Activated CD8-positive, alpha-beta memory T cell treated with anti-CD3 and anti-CD28 coated beads for 48 hours (primary cell): ENCODE results near the gene FXYD6.
"Not testable (repeated sequence)": the region's sequence is repeated elsewhere in the genome, so short reads cannot be mapped to it uniquely, and the experiment has no call there.

Experiments used
- DNase-seq, 3 experiments: peaks; one replicate each; pipeline ENCODE4 v3.0.0-alpha.2; 2020; ENCODE audit warnings: low read depth in 2 of 3, low spot score in 2 of 3

The FXYD6 gene

DNA sequence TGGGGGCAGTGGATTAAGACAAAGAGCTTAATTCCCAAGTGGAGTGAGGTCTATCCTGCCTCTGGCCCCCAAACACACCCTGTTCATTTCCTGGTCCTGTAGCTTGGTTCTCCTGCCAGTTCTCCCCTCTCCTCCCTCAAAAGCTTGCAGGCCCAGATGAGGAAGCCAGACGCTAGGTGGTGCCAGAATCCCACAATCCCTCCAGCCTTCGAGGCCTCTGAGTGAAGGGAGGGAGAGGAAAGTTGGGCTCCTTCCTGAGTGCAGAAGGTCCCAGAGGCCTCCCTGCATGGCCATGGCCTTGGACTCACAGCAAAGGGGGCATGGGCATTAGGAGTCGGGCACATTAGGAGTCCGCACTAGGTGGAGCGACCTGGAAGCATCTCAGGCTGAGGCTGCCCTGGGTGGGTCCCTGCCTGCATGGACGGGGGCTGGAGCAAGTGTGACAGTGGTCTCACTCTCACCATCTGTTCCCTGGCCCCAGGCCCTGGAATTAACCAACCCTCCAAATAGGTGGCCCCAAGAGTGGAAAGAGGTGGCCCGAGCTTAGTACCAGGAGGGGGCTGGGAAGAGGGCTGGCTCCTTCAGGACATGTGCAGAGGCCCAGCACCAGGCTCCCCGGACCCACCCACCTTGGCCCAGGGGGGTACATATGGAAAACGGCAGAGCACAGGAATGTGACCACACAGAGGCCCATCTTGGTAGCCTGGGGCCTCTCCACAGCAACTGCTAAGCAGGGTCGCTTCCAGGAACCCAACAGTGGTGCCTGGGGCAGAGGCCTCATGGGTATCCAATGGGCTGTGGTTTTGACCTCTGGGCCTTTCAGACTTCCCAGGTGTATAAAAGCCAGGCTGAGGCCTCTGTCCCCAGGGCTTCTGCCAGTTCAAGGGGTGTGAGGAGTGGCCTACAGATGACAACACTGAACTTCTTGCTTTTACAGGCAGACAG, 57.1 kb downstream of the FXYD6 start:
- no peak for DNase-seq

DNA sequence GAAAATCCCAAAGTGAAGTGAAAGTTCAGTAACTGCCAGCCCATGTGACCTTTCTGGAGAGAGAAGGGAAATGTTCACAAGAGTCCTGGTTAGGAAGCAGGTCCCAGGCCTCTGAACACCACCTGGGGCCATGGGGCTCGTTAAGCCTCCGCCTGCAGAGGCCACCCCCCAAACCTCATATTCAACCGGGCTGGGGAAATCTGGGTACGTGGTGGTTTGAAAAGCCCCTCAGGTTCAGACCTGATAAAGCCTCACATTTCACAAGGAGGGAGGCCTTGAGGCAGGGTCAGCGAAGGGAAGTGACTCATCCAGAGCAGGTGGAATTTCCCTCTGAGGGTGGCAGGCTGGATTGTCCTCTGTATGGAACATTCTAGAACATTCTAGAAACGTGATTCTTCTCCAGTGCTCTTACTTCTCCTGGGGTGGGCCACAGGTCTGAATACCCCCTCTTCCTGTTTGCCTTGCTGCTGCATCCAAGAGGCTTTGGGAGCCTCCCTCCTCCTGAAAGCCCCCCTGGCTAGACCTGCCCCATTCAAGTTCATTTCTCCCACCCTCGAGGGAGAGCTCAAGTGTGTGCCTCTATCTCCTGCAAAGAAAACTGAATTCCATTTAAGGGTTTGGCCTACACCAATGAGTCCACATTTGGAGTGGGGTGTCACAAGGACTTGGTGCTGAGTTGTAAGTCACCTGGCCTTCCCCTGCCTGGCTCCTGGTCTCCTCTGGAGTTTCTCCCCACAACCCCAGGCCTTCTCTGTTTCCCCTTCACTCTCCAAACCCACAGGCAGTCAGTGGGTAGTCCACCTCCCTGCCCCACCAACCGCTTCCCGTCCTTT, 58.2 kb downstream of the FXYD6 start:
- peak in 2 of 3 experiments; percentile 44 to 53 for DNase-seq

DNA sequence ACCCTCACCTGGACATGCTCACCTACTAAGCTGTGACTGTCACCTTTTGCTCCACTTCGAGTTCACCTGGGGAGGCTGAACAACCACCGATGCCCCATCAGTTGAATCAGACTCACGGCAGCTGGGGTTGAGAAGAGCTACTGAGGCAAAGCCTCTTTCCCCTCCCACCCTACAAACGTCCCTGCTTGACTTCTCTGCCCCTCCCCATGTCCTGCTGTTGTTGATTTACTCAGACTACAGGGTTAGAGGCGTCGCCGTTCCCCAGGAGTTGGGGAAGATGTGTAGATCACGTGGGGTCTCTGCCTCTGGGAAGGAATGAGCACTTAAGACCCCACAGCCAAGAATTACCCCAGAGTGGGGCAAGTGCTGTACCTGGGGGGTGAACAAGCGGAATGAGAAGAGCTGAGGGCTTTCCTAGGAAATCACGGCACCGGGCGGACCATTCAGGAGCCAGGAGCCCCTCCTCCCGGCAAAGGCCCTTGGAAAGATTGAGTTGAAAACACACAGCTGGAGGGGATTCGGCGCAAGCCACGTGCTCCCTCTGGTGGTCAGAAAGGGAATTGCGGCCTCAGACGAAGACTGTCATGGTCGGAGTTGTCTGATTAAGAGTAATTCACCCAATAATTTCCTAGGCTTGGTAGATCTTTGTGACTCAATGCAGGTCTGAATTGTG, 59.0 kb downstream of the FXYD6 start:
- peak; percentile 84 to 94 (median 93) for DNase-seq

- DNase-seq: no peak
Measured at GRCh38 chr11:117816846-117817367, 59.6 kb downstream of the FXYD6 start.

- no peak for DNase-seq
Measured at GRCh38 chr11:117816151-117816741, 60.2 kb downstream of the FXYD6 start.

- DNase-seq: peak in 2 of 3 experiments; percentile 37 to 53
Measured at GRCh38 chr11:117815262-117815803, 61.1 kb downstream of the FXYD6 start.

GRCh38 chr11:117814766-117815261, 61.6 kb downstream of the FXYD6 start:
- peak; percentile 67 to 71 (median 70) for DNase-seq

DNA sequence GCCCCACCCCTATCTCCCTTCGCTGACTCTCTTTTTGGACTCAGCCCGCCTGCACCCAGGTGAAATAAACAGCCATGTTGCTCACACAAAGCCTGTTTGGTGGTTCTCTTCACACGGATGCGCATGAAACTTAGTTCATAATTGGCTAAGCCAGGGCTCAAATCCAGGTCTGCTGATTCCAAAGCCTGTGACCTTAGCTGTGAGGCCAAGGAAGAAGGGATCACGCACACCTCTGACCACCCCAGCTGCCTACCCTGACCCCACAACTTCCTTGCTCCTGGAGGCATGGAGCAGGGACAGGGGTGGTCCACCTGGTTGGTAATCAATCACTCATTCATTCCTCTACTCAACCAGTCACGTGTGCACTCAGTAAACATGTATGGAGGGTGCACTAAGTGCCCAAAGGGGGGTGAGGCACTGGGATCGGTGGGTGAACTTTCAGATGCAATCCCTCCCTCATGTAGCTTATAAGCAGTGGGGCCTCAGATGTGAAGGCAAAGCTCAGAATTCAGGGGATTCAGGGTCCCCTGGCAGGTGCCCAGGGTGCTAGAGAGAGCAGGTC, 62.2 kb downstream of the FXYD6 start:
- DNase-seq: no peak

DNA sequence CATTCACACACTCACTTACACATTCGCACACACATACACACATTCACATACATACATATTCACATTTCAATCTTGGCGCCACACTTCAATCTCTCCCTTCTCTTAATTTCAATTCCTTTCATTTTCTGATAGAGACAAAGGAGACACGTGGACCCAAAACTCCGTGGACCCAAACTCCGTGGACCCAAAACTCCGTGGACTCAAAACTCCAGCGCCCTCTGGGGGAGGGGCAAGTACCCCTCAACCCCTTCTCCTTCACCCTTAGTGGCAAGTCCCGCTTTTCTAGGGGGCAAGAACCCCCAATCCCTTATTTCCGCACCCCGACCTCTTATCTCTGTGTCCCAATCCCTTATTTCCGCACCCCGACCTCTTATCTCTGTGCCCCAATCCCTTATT, 66.4 kb downstream of the FXYD6 start:
- not testable (repeated sequence) for DNase-seq

GRCh38 chr11:117809236-117810055, 67.0 kb downstream of the FXYD6 start:
- DNase-seq: no peak

- no peak for DNase-seq
Measured at GRCh38 chr11:117808784-117809183, 67.7 kb downstream of the FXYD6 start.

DNA sequence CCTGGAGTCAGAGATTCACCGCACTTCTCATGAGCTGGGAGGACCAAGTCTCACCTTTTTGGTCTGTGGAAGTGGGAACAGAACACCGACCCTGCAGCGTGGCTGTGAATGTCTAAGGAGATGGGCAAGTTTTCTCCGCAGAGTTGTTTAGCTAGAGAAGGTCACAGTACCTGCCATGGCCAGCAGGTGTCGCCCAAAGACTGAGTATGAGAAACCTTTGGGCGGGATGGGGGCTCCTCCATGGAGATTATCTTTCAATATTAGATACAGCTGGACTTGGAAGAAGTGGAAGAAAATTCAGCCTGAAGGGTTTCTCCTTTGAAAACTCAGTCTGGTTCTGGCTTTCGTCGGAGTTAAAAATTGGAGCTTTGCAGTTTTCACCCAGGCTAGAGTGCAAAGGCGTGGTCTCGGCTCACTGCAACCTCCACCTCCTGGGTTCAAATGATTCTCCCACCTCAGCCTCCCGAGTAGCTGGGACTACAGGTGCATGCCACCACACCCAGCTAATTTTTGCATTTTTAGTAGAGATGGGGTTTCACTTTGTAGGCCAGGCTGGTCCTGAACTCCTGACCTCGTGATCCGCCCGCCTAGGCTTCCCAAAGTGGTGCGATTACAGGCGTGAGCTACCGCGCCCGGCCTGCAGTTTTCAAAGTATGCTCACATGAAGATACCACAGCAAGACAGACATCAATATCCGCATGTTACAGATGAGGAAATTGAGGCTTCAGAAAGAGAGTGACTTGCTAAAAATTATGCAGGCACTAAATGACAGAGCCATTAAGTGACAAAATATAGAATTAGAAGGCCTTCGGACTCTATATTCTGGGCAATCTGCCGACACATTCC, 68.8 kb downstream of the FXYD6 start:
- DNase-seq: peak in 1 of 3 experiments; percentile 79

- DNase-seq: no peak
Measured at GRCh38 chr11:117806846-117807245, 69.6 kb downstream of the FXYD6 start.

DNA sequence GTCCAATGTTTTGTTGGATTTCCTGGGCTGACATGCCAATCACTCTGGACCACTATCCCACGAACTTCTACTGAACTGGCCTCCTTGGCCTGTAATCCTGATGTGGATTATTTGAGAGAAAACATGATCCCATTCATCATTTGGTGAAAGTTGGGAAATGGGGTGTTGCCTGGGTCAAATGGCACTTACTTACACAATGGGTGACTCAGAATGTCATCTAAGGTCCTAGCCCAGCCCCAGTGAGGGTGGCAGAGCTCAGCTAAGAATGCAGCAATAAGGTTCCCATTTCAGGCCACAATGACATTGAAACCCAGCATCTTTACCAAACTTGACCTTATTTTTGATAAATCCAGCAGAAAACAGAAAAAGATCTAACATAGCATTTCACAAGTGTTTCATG, 71.4 kb downstream of the FXYD6 start:
- no peak for DNase-seq

- DNase-seq: no peak
Measured at GRCh38 chr11:117803896-117804295, 72.6 kb downstream of the FXYD6 start.

- no peak for DNase-seq
Measured at GRCh38 chr11:117799634-117800033, 76.8 kb downstream of the FXYD6 start.

GRCh38 chr11:117796872-117797529, 79.5 kb downstream of the FXYD6 start, which contains the start of gene DSCAML1:
Gene DSCAML1, minus strand, starts transcription at chr11:117797216. Its CDS starts 137 bp downstream, at chr11:117797079.
- no peak for DNase-seq
